ENCODE measurements around the gene APRT.

Gene APRT

GRCh38 chr16:88784074-88784855, 27.5 kb downstream of the APRT start:
- H3K27ac ChIP-seq (replicated peaks), result peak overlapping the region; percentile 72
- peak overlapping the region; percentile 71 for H3K4me3 ChIP-seq (replicated peaks; ENCODE audit: insufficient read depth, low read length)
- no peaks in the 10 kb centered on the region for H3K27me3 ChIP-seq (ENCODE audit: insufficient read depth, poor library complexity, severe bottlenecking)
- DNase-seq (ENCODE audit: low read depth in 1 of 2, low spot score in 1 of 2), result peak in 1 of 2 experiments; percentile 47
- no peak for TF ChIP-seq SPI1 (IDR thresholded peaks at IDR 0.05; ENCODE audit: borderline replicate concordance, low read depth)

- no peaks in the 10 kb centered on the region for H3K27me3 ChIP-seq (ENCODE audit: insufficient read depth, poor library complexity, severe bottlenecking)
- H3K4me3 ChIP-seq (replicated peaks; ENCODE audit: insufficient read depth, low read length), result peak overlapping the region; percentile 71
- peak in 1 of 2 experiments; percentile 34 for DNase-seq (ENCODE audit: low read depth in 1 of 2, low spot score in 1 of 2)
- H3K27ac ChIP-seq (replicated peaks), result peak overlapping the region; percentile 72
- TF ChIP-seq SPI1 (IDR thresholded peaks at IDR 0.05; ENCODE audit: borderline replicate concordance, low read depth) (peak; percentile 16; the same call in 1 of the 2 replicates), REST (IDR thresholded peaks at IDR 0.05; ENCODE audit: insufficient replicate concordance, low read depth) (no peak), POLR2AphosphoS5 (IDR thresholded peaks at IDR 0.05; ENCODE audit: low read depth) (peak; percentile 27; the same call in 1 of the 2 replicates)
Observed at GRCh38 chr16:88783391-88784073, 28.2 kb downstream of the APRT start.

- peak overlapping the region; percentile 72 for H3K27ac ChIP-seq (replicated peaks)
- TF ChIP-seq CTCF (IDR thresholded peaks at IDR 0.05; ENCODE audit: insufficient read depth, low read length) (no peak), REST (IDR thresholded peaks at IDR 0.05; ENCODE audit: insufficient replicate concordance, low read depth) (no peak), POLR2AphosphoS5 (IDR thresholded peaks at IDR 0.05; ENCODE audit: low read depth) (no peak), GABPA (IDR thresholded peaks at IDR 0.05; ENCODE audit: low read depth) (no peak), SPI1 (IDR thresholded peaks at IDR 0.05; ENCODE audit: borderline replicate concordance, low read depth) (no peak)
- peak overlapping the region; percentile 71 for H3K4me3 ChIP-seq (replicated peaks; ENCODE audit: insufficient read depth, low read length)
- H3K27me3 ChIP-seq (ENCODE audit: insufficient read depth, poor library complexity, severe bottlenecking), result no peaks in the 10 kb centered on the region
- no peak for DNase-seq (ENCODE audit: low read depth in 1 of 2, low spot score in 1 of 2)
Observed at GRCh38 chr16:88782454-88783390, 29.0 kb downstream of the APRT start.

- TF ChIP-seq GABPA (IDR thresholded peaks at IDR 0.05; ENCODE audit: low read depth) (no peak), CTCF (IDR thresholded peaks at IDR 0.05; ENCODE audit: insufficient read depth, low read length) (no peak), POLR2AphosphoS5 (IDR thresholded peaks at IDR 0.05; ENCODE audit: low read depth) (peak; percentile 21; the same call in 1 of the 2 replicates), SPI1 (IDR thresholded peaks at IDR 0.05; ENCODE audit: borderline replicate concordance, low read depth) (peak; percentile 41; the same call in 1 of the 2 replicates)
- DNase-seq (ENCODE audit: low read depth in 1 of 2, low spot score in 1 of 2), result peak in 1 of 2 experiments; percentile 62
- Histone ChIP-seq H3K27ac (replicated peaks) (peak overlapping the region; percentile 59), H3K4me3 (replicated peaks; ENCODE audit: insufficient read depth, low read length) (peak overlapping the region; percentile 17), H3K27me3 (ENCODE audit: insufficient read depth, poor library complexity, severe bottlenecking) (no peaks in the 10 kb centered on the region)
Observed at GRCh38 chr16:88781140-88782077, 30.3 kb downstream of the APRT start.
